ENCODE results near the gene MEN1. TPM values are rescaled to one million over a fixed set of nuclear protein-coding genes. Genes with fewer than 3 reads are reported as not detected.
A peak's percentile ranks its signal among the peaks of the same experiment; 100 is the strongest.

MEN1 gene
- total RNA-seq, 3 donors from 2014 or later: 19.3 to 26.4 (median 21.9) TPM

- peaks cover 15% of the 10 kb centered on the region for H3K4me1 ChIP-seq (ENCODE audit: low read depth)
- intact Hi-C loops (cut with DNase I, micrococcal nuclease): no loop called here
- no peak for TF ChIP-seq CTCF (IDR thresholded peaks at IDR 0.05)
Observed at GRCh38 chr11:64799256-64799622, 11.1 kb downstream of the MEN1 start.

GRCh38 chr11:64796757-64797541, 13.4 kb downstream of the MEN1 start:
- ATAC-seq (no peak), DNase-seq (peak in 2 of 3 donors; percentile 16 to 46)
- Histone ChIP-seq H3K36me3 (ENCODE audit: low read depth) (no peaks in the 10 kb centered on the region), H3K4me1 (ENCODE audit: low read depth) (no peaks in the 10 kb centered on the region), H3K9me3 (no peaks in the 10 kb centered on the region), H3K4me3 (no peak overlapping the region)
- intact Hi-C loops (cut with DNase I, micrococcal nuclease): no loop called here
- TF ChIP-seq CTCF (IDR thresholded peaks at IDR 0.05): no peak

More at GRCh38 chr11:64799256-64799622, 11.1 kb downstream of the MEN1 start:
- no peak for ATAC-seq
- no peaks in the 10 kb centered on the region for H3K9me3 ChIP-seq
- H3K4me3 ChIP-seq: no peak overlapping the region
- peak in 2 of 3 donors; percentile 22 to 34 for DNase-seq
- no peaks in the 10 kb centered on the region for H3K36me3 ChIP-seq (ENCODE audit: low read depth)

DNA sequence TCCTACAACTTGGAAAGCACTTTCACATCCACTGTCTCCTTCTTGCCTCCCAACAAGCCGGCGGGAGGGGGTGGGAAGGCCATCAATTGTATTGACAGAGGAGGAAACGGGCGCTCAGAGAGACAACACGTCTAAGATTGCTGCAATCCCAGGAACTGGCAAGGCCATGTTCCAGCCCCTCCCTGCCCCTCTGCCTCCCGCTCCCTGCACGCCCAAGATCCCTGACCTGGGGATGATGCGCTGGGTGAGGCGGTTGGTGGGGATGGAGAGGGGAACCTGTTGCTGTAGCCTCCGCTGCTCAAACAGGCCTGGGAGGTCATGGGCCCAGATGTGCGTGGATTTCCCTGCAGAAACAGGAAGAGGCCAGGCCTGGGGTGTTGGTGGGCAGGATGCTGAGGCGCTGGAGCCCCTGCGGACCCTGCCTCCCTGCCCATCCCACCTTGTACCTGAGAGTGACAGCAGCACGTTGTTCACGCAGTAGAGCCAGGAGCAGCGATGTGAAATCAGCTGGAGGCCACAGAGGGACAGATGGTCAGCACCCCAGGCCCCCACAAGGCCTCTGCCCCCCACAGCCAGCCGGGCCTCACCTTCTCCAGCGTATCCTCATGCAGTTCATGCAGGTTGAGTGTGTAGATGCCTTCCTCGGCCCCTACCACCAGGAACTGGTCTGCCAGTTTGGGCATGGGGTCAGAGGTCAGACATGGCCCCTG, 14.1 kb downstream of the MEN1 start:
- Histone ChIP-seq H3K4me3 (no peak overlapping the region), H3K4me1 (ENCODE audit: low read depth) (no peaks in the 10 kb centered on the region), H3K9me3 (no peaks in the 10 kb centered on the region), H3K36me3 (ENCODE audit: low read depth) (no peaks in the 10 kb centered on the region)
- DNase-seq (peak in 1 of 3 donors; percentile 44), ATAC-seq (no peak)
- intact Hi-C loops (cut with DNase I, micrococcal nuclease): no loop called here
- no peak for TF ChIP-seq CTCF (IDR thresholded peaks at IDR 0.05)

DNA sequence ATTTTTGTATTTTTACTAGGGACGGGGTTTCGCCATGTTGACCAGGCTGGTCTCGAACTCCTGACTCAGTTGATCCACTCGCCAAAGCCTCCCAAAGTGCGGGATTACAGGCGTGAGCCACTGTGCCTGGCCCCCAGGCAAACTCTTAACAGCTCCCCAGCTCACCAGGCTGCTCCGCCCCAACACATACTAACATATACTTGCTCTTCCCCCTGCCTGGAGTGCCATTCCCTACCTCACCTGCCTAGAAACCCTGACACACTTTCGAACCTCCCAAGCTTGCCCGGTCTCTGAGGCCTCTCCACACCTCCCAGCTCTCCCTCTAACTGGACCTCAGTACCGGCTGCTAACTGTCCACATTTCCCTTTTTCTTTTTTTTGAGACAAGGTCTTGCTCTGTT, 15.8 kb downstream of the MEN1 start:
- intact Hi-C loops (cut with DNase I, micrococcal nuclease): no loop called here
- no peaks in the 10 kb centered on the region for H3K36me3 ChIP-seq (ENCODE audit: low read depth)

More for the DNA sequence above, 15.8 kb downstream of the MEN1 start:
- ATAC-seq (no peak), DNase-seq (no peak)
- H3K4me1 ChIP-seq (ENCODE audit: low read depth): no peaks in the 10 kb centered on the region
- no peaks in the 10 kb centered on the region for H3K9me3 ChIP-seq
- TF ChIP-seq CTCF (IDR thresholded peaks at IDR 0.05): no peak
- H3K4me3 ChIP-seq: no peak overlapping the region
